ENCODE results near the gene OR10R2.

DNA sequence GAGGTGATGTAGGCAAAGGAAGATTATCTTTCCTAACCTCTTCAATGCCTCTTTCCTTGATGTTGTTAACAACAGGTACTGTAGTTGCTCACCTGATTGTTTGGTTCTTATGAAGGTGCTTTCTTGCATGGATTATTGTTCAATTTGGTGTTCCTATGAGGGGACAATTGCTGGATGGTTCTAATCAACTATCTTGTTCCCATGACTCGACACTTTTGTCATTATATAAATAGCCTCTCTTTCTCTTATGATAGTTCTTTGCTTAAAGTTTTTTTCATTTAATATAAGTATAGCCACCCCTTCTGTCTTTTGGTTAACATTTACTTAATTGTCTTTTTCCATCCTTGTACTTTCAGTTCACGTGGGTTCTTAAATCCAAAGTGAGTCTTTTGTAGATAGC lies 35.5 kb downstream of the OR10R2 start:
- TF ChIP-seq, protein P1, sequence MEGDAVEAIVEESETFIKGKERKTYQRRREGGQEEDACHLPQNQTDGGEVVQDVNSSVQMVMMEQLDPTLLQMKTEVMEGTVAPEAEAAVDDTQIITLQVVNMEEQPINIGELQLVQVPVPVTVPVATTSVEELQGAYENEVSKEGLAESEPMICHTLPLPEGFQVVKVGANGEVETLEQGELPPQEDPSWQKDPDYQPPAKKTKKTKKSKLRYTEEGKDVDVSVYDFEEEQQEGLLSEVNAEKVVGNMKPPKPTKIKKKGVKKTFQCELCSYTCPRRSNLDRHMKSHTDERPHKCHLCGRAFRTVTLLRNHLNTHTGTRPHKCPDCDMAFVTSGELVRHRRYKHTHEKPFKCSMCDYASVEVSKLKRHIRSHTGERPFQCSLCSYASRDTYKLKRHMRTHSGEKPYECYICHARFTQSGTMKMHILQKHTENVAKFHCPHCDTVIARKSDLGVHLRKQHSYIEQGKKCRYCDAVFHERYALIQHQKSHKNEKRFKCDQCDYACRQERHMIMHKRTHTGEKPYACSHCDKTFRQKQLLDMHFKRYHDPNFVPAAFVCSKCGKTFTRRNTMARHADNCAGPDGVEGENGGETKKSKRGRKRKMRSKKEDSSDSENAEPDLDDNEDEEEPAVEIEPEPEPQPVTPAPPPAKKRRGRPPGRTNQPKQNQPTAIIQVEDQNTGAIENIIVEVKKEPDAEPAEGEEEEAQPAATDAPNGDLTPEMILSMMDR (IDR thresholded peaks at IDR 0.05) = no peak
- TF ChIP-seq EP300 (IDR thresholded peaks at IDR 0.05) = no peak
- no peak for TF ChIP-seq POLR2AphosphoS5 (IDR thresholded peaks at IDR 0.05)
